HFF-Myc (cell line): ENCODE data around the gene STAM2.
"Not testable (repeated sequence)": the region's sequence is repeated elsewhere in the genome, so short reads cannot be mapped to it uniquely, and the experiment has no call there.

Source experiments
- DNase-seq: peaks from one replicate; pipeline ENCODE4 v3.0.0-alpha.2; 2011; ENCODE audit warnings: low read depth; ENCODE audit errors: extremely low read depth
- H3K4me3 ChIP-seq: replicated peaks from 2 replicates; pipeline ENCODE4 v1.5.1; 2011; ENCODE audit warnings: low read depth, mild to moderate bottlenecking, control low read depth, low read length
- CTCF ChIP-seq: IDR thresholded peaks from 2 replicates; pipeline ENCODE4 v1.5.1; 2012; ENCODE audit warnings: mild to moderate bottlenecking, low read depth, low read length, control low read depth; ENCODE audit errors: missing control alignments

The STAM2 gene

GRCh38 chr2:152122161-152122560 lies 53.4 kb downstream of the STAM2 start:
- TF ChIP-seq CTCF: no peak
- no peak for DNase-seq
- no peak overlapping the region for H3K4me3 ChIP-seq

- H3K4me3 ChIP-seq: no peak overlapping the region
- no peak for DNase-seq
- TF ChIP-seq CTCF: no peak
These were observed 55.1 kb downstream of the STAM2 start for GRCh38 chr2:152120430-152120829.

GRCh38 chr2:152115952-152116351 lies 59.6 kb downstream of the STAM2 start:
- no peak for TF ChIP-seq CTCF
- DNase-seq: no peak

GRCh38 chr2:152114366-152114765 lies 61.2 kb downstream of the STAM2 start:
- DNase-seq: no peak
- TF ChIP-seq CTCF: no peak
- H3K4me3 ChIP-seq: no peak overlapping the region

More at GRCh38 chr2:152115952-152116351, 59.6 kb downstream of the STAM2 start:
- no peak overlapping the region for H3K4me3 ChIP-seq

GRCh38 chr2:152107140-152107539 lies 68.4 kb downstream of the STAM2 start:
- not testable (repeated sequence) for H3K4me3 ChIP-seq, DNase-seq

GRCh38 chr2:152106464-152106863 lies 69.1 kb downstream of the STAM2 start:
- H3K4me3 ChIP-seq: no peak overlapping the region
- no peak for DNase-seq
- no peak for TF ChIP-seq CTCF

- no peak for TF ChIP-seq CTCF
These were observed 72.3 kb downstream of the STAM2 start for GRCh38 chr2:152103271-152103670.

More at GRCh38 chr2:152103271-152103670, 72.3 kb downstream of the STAM2 start:
- no peak for DNase-seq
- no peak overlapping the region for H3K4me3 ChIP-seq
